ENCODE measurements around the gene CFD.
A peak's percentile ranks its signal among the peaks of the same experiment; 100 is the strongest.

The CFD gene

DNA sequence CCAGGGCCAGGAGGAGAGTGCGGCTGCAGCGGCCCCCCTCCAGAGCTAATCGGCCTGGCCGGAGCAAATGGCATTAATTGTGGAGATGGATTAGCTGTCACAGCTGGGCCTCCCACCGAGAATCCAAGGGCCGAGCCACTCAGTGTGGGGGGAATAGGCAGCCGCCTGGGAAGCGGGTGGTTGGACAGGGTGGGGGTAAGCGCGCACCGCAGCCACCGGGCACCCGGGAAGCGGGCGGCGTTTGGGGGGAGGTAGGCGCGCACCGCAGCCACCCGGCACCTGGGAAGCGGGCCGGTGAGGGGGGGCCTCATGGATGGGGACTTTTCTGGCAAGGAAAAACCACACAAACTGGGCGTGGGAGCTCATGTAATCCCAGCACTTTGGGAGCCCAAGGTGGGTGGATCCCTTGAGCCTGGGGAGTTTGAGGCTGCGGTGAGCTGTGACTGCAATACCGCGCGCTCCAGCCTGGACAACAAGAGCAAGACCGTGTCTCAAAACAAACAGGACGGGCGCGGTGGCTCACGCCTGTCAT is 43.9 kb downstream of the CFD start (continued):
- TF ChIP-seq, protein P1, sequence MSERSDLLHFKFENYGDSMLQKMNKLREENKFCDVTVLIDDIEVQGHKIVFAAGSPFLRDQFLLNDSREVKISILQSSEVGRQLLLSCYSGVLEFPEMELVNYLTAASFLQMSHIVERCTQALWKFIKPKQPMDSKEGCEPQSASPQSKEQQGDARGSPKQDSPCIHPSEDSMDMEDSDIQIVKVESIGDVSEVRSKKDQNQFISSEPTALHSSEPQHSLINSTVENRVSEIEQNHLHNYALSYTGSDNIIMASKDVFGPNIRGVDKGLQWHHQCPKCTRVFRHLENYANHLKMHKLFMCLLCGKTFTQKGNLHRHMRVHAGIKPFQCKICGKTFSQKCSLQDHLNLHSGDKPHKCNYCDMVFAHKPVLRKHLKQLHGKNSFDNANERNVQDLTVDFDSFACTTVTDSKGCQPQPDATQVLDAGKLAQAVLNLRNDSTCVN (tag by site-specific recombination; optimal IDR thresholded peaks at IDR 0.05) = peak; percentile 61
- TF ChIP-seq ZSCAN4 (tag by site-specific recombination; IDR thresholded peaks at IDR 0.05) = no peak
- TF ChIP-seq ZBTB20 (tag by site-specific recombination; IDR thresholded peaks at IDR 0.05) = no peak
- TF ChIP-seq ZNF548 (tag by site-specific recombination; IDR thresholded peaks at IDR 0.05) = no peak
- peak; percentile 86 for TF ChIP-seq ZBTB8A (tag by site-specific recombination; IDR thresholded peaks at IDR 0.05)
- TF ChIP-seq, protein P2, sequence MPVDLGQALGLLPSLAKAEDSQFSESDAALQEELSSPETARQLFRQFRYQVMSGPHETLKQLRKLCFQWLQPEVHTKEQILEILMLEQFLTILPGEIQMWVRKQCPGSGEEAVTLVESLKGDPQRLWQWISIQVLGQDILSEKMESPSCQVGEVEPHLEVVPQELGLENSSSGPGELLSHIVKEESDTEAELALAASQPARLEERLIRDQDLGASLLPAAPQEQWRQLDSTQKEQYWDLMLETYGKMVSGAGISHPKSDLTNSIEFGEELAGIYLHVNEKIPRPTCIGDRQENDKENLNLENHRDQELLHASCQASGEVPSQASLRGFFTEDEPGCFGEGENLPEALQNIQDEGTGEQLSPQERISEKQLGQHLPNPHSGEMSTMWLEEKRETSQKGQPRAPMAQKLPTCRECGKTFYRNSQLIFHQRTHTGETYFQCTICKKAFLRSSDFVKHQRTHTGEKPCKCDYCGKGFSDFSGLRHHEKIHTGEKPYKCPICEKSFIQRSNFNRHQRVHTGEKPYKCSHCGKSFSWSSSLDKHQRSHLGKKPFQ (tag by site-specific recombination; IDR thresholded peaks at IDR 0.05) = no peak
- no peak for TF ChIP-seq KLF10 (tag by site-specific recombination; IDR thresholded peaks at IDR 0.05)
- TF ChIP-seq ZSCAN16 (tag by site-specific recombination; IDR thresholded peaks at IDR 0.05) = no peak
- TF ChIP-seq, protein P3, sequence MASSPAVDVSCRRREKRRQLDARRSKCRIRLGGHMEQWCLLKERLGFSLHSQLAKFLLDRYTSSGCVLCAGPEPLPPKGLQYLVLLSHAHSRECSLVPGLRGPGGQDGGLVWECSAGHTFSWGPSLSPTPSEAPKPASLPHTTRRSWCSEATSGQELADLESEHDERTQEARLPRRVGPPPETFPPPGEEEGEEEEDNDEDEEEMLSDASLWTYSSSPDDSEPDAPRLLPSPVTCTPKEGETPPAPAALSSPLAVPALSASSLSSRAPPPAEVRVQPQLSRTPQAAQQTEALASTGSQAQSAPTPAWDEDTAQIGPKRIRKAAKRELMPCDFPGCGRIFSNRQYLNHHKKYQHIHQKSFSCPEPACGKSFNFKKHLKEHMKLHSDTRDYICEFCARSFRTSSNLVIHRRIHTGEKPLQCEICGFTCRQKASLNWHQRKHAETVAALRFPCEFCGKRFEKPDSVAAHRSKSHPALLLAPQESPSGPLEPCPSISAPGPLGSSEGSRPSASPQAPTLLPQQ (tag by site-specific recombination; IDR thresholded peaks at IDR 0.05) = no peak
- TF ChIP-seq ZFHX2 (tag by site-specific recombination; conservative IDR thresholded peaks at IDR 0.05) = peak; percentile 78
- TF ChIP-seq ZNF830 (tag by site-specific recombination; IDR thresholded peaks at IDR 0.05; ENCODE audit: low read depth) = no peak
- no peak for TF ChIP-seq ZFP69B (tag by site-specific recombination; IDR thresholded peaks at IDR 0.05)
- TF ChIP-seq ZNF19 (tag by site-specific recombination; IDR thresholded peaks at IDR 0.05; ENCODE audit: low read depth) = no peak
- TF ChIP-seq ZNF223 (tag by site-specific recombination; IDR thresholded peaks at IDR 0.05) = no peak
- TF ChIP-seq PBX3 (CRISPR knock-in tag; IDR thresholded peaks at IDR 0.05) = no peak
- no peak for TF ChIP-seq ZNF664 (tag by site-specific recombination; IDR thresholded peaks at IDR 0.05)
- TF ChIP-seq, protein P4, sequence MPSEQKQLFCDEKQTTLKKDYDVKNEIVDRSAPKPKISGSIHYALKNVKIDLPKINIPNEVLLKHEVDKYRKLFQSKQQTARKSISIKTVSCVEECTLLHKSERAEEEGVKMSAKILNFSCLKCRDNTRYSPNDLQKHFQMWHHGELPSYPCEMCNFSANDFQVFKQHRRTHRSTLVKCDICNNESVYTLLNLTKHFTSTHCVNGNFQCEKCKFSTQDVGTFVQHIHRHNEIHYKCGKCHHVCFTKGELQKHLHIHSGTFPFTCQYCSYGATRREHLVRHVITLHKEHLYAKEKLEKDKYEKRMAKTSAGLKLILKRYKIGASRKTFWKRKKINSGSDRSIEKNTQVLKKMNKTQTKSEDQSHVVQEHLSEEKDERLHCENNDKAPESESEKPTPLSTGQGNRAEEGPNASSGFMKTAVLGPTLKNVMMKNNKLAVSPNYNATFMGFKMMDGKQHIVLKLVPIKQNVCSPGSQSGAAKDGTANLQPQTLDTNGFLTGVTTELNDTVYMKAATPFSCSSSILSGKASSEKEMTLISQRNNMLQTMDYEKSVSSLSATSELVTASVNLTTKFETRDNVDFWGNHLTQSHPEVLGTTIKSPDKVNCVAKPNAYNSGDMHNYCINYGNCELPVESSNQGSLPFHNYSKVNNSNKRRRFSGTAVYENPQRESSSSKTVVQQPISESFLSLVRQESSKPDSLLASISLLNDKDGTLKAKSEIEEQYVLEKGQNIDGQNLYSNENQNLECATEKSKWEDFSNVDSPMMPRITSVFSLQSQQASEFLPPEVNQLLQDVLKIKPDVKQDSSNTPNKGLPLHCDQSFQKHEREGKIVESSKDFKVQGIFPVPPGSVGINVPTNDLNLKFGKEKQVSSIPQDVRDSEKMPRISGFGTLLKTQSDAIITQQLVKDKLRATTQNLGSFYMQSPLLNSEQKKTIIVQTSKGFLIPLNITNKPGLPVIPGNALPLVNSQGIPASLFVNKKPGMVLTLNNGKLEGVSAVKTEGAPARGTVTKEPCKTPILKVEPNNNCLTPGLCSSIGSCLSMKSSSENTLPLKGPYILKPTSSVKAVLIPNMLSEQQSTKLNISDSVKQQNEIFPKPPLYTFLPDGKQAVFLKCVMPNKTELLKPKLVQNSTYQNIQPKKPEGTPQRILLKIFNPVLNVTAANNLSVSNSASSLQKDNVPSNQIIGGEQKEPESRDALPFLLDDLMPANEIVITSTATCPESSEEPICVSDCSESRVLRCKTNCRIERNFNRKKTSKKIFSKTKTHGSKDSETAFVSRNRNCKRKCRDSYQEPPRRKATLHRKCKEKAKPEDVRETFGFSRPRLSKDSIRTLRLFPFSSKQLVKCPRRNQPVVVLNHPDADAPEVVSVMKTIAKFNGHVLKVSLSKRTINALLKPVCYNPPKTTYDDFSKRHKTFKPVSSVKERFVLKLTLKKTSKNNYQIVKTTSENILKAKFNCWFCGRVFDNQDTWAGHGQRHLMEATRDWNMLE (tag by site-specific recombination; conservative IDR thresholded peaks at IDR 0.05; ENCODE audit: low read depth) = no peak
- TF ChIP-seq ZNF132 (tag by site-specific recombination; IDR thresholded peaks at IDR 0.05; ENCODE audit: borderline replicate concordance) = no peak
- TF ChIP-seq, protein P5, sequence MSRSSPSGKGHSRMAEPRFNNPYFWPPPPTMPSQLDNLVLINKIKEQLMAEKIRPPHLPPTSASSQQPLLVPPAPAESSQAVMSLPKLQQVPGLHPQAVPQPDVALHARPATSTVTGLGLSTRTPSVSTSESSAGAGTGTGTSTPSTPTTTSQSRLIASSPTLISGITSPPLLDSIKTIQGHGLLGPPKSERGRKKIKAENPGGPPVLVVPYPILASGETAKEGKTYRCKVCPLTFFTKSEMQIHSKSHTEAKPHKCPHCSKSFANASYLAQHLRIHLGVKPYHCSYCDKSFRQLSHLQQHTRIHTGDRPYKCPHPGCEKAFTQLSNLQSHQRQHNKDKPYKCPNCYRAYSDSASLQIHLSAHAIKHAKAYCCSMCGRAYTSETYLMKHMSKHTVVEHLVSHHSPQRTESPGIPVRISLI (tag by site-specific recombination; IDR thresholded peaks at IDR 0.05) = no peak
- no peak for TF ChIP-seq ZNF561 (tag by site-specific recombination; IDR thresholded peaks at IDR 0.05; ENCODE audit: borderline replicate concordance)
- no peak for TF ChIP-seq REPIN1 (tag by site-specific recombination; IDR thresholded peaks at IDR 0.05; ENCODE audit: low read depth)
- no peak for TF ChIP-seq ZNF266 (tag by site-specific recombination; IDR thresholded peaks at IDR 0.05; ENCODE audit: low read depth)
- TF ChIP-seq ZNF513 (tag by site-specific recombination; IDR thresholded peaks at IDR 0.05) = no peak
- TF ChIP-seq ZBTB7A (tag by site-specific recombination; IDR thresholded peaks at IDR 0.05; ENCODE audit: low read depth) = no peak
